Measurements from ENCODE around the gene ANKRD33B. TPM values are rescaled to one million over a fixed set of nuclear protein-coding genes. Genes with fewer than 3 reads are reported as not detected.

The ANKRD33B gene
- total and polyA plus RNA-seq, 2 of the 8 experiments (the other 6 are each of a cell fraction or from before 2014, with no cell fraction given) = 6.9 to 20.6 TPM

DNA sequence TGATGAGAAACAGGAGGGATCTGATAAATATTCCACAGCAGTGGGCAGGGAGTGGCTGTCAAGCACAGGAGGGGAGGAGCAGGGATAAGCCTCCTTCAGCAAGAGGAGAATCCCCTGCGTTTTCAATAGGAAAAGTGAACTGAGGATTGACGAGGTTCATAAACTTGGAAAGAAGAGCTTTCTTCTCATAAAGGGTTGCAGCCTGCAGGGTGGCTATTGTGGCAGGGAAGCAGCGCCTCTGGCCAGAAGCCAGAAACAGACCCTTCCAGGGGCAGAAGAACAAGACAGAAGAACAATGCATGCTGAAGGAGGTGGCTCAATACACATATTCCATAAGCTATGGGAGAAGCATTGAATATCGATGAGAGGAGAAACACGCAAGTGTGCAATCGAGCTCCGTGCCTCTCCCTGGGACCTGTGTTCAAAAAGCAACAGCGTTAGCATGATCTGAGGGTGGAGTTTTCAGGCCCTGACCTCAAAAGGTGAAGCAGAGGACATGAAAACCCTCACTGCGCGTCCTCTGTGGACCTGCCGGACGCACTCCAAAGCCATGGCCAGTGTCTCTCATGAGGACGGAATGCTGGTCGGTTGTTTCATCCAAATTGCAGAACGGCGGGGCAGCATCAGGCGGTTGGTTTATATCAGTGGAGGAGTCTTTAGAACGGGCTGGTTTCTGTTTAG lies 67.6 kb downstream of the ANKRD33B start (continued):
- TF ChIP-seq TCF12 (IDR thresholded peaks at IDR 0.05; ENCODE audit: low read depth, low read length) (no peak), KDM5A (IDR thresholded peaks at IDR 0.05; ENCODE audit: low read length) (no peak), CHD1 (IDR thresholded peaks at IDR 0.05; ENCODE audit: low read depth, low read length) (no peak), PHF8 (conservative IDR thresholded peaks at IDR 0.05; ENCODE audit: low read depth, low read length) (no peak), KDM1A (IDR thresholded peaks at IDR 0.05; ENCODE audit: borderline replicate concordance, low read length) (no peak), TAF1 (IDR thresholded peaks at IDR 0.05; ENCODE audit: low read depth, low read length) (no peak), SAP30 (IDR thresholded peaks at IDR 0.05; ENCODE audit: insufficient read depth, insufficient replicate concordance, low read length) (no peak), NANOG (IDR thresholded peaks at IDR 0.05; ENCODE audit: insufficient read depth, low read depth, low read length, poor library complexity, severe bottlenecking) (no peak)
